ENCODE data around the gene FHOD1. TPM values are rescaled to one million over a fixed set of nuclear protein-coding genes. Genes with fewer than 3 reads are reported as not detected.

FHOD1 gene
- total and polyA plus RNA-seq, 9 of the 15 experiments (the other 6 are each of a cell fraction or from before 2014, with no cell fraction given): 18.7 to 126 (median 32.3) TPM

- DNase-seq (ENCODE audit: extremely low read depth in 1 of 4, low spot score in 3 of 4) (no peak), FAIRE-seq (no peak), ATAC-seq (no peak)
- WGBS (ENCODE audit: insufficient coverage, low coverage, missing lambda C conversion rate): 69% methylated on average over 13 of the region's 17 CpGs
- no peak for TF ChIP-seq KAT7 (CRISPR knock-in tag; IDR thresholded peaks at IDR 0.05; ENCODE audit: borderline replicate concordance)
- no peak for TF ChIP-seq ZC3H11A (IDR thresholded peaks at IDR 0.05; ENCODE audit: low read depth, low read length)
- TF ChIP-seq ZKSCAN1 (IDR thresholded peaks at IDR 0.05; ENCODE audit: low read depth, low read length): no peak
- TF ChIP-seq ZFP91 (CRISPR knock-in tag; IDR thresholded peaks at IDR 0.05): no peak
- no peak for TF ChIP-seq PTTG1 (tag; IDR thresholded peaks at IDR 0.05; ENCODE audit: low read depth)
- no peak for TF ChIP-seq U2AF1 (optimal IDR thresholded peaks at IDR 0.05; ENCODE audit: low read depth, low read length)
- TF ChIP-seq NELFE (IDR thresholded peaks at IDR 0.05; ENCODE audit: insufficient read depth, insufficient read length): no peak
- TF ChIP-seq AFF4 (CRISPR knock-in tag; IDR thresholded peaks at IDR 0.05): no peak
- TF ChIP-seq ZC3H4 (CRISPR knock-in tag; IDR thresholded peaks at IDR 0.05; ENCODE audit: borderline replicate concordance): no peak
- H3K4me2 ChIP-seq (ENCODE audit: insufficient read depth, low read length): no peak overlapping the region
- no peaks in the 10 kb centered on the region for H3K9me1 ChIP-seq (ENCODE audit: control insufficient read depth, insufficient read depth, low read length)
- peak overlapping the region in 1 of 2 experiments; percentile 65; a peak in 2 of 4 replicates for H3K9ac ChIP-seq (ENCODE audit: insufficient read depth in 1 of 2, low read depth in 2 of 2, low read length in 2 of 2)
- no TSS peak for BruUV-seq (replicated peaks)
- no peak overlapping the region for H2AFZ ChIP-seq (ENCODE audit: low read depth, low read length)
- in situ Hi-C loops (cut with MboI): no loop called here
- ChIA-PET CTCF (ENCODE audit: low intra/inter-chr PET ratio) (no interaction called here), POLR2A (interaction anchor here (1.1 kb wide), 1 partner anchor 9 kb away, joined by 3 read pairs; no protein-coding TSS in a partner anchor)
- H3K27me3 ChIP-seq (ENCODE audit: control insufficient read depth in 2 of 2, insufficient read depth in 2 of 2, low read length in 2 of 2): no peaks in the 10 kb centered on the region
- no peaks in the 10 kb centered on the region for H4K20me1 ChIP-seq (replicated peaks; ENCODE audit: control insufficient read depth, insufficient read depth, low read length)
- H3K79me2 ChIP-seq (ENCODE audit: control insufficient read depth, insufficient read depth, low read length): no peaks in the 10 kb centered on the region
- no peaks in the 10 kb centered on the region for H3K36me3 ChIP-seq (ENCODE audit: control insufficient read depth, insufficient read depth, low read length)
- H3K27ac ChIP-seq (ENCODE audit: extremely low read depth, low read depth, low read length): no peak overlapping the region
- no peak overlapping the region for H3K4me3 ChIP-seq
- no peaks in the 10 kb centered on the region for H3K9me3 ChIP-seq (replicated peaks; ENCODE audit: control insufficient read depth, insufficient read depth, low read depth, low read length)
- intact Hi-C loops (cut with micrococcal nuclease): no loop called here
- H3K4me1 ChIP-seq (replicated peaks in 1 of 2; ENCODE audit: control insufficient read depth in 2 of 2, insufficient read depth in 2 of 2, low read length in 2 of 2): peaks cover 10 to 20% of the 10 kb centered on the region in 2 experiments; a peak in 4 of 5 replicates
These were observed 8.4 kb upstream of the FHOD1 start for GRCh38 chr16:67255553-67256221.

All from K562 (cell line).